NOMO-1 treated with dmso at 0.1 percent for 144 hours (cell line): ENCODE data around the gene ANKDD1A.

ENCODE experiments used
- DNase-seq: peaks from one replicate; lab custom pipeline; 2025; ENCODE audit not compliant: unreplicated experiment; lab: John Stamatoyannopoulos, UW

The ANKDD1A gene

DNA sequence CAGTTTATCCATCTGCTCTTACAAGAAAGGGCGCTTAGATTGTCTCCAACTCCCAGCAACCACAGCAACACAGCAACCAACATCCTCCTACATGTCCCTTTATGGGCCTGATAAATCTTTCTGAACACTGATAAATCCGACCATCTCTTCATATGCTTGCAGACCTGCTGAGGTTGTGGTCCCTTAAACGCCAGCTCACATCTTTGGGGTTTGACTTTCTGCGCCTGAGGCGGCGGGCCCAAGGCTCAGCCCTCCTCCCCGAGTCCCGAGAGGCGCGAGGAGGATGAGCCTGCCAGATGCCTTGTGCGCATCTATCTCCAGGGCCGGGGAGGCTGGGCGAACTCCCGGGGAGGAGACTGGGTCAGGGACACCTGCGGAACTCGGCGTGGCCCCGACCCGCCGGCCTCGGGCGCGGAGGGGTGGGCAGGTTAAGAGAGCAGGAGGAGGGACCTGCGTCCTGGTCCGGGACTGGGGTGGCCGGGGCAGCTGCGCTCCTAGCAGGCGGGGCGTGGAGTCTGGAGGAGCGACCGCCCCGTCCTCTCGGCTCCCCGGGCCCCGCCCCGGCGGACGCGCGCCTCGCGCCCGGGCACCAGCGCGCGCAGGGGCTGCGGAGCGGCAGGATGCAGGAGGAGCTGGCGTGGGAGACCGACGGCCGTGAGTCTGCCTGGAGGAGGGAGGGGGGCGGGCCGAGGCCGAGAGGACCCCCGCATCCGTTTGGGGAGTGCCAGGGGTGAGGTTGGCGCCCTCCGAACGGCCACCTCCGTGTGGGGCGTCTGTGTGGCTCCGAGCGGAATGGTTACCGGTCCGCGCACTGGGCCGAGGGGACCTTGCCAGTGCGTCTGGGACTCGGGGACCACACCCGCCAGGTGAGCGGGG lies at the start of gene ANKDD1A:
ANKDD1A (plus strand) TSS at position 592 of the 876 bp plus-strand sequence; CDS start at position 621, 29 bp downstream.
- no peak for DNase-seq

- no peak for DNase-seq
Measured at GRCh38 chr15:64861960-64862359, 49.7 kb upstream of the ANKDD1A start.

DNA sequence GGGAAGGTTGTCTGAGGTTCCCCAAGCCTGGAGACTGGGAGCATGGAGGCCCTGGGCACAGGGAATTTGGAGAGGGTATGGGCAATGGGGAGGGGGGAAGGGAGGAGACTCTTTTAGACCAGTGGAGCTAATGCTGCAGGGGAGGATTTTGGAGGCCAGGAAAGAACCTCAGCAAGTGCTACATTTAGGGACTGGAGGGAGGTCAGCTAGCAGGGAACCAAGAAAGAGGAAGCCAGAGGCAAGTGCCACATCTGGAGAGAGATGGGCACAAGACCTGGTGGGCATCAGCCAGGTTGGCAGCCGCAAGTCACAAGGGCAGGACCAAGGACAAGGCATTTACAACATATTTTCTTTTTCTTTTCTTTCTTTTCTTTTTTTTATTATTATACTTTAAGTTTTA lies 49.3 kb upstream of the ANKDD1A start:
- DNase-seq, result no peak

GRCh38 chr15:64864068-64864467 lies 47.6 kb upstream of the ANKDD1A start:
- no peak for DNase-seq

GRCh38 chr15:64865126-64865997 lies 46.3 kb upstream of the ANKDD1A start:
- no peak for DNase-seq

- DNase-seq, result no peak
Measured at GRCh38 chr15:64865998-64866520, 45.6 kb upstream of the ANKDD1A start.

- no peak for DNase-seq
Measured at GRCh38 chr15:64869501-64869900, 42.2 kb upstream of the ANKDD1A start.

GRCh38 chr15:64870353-64870752 lies 41.3 kb upstream of the ANKDD1A start:
- DNase-seq, result no peak

DNA sequence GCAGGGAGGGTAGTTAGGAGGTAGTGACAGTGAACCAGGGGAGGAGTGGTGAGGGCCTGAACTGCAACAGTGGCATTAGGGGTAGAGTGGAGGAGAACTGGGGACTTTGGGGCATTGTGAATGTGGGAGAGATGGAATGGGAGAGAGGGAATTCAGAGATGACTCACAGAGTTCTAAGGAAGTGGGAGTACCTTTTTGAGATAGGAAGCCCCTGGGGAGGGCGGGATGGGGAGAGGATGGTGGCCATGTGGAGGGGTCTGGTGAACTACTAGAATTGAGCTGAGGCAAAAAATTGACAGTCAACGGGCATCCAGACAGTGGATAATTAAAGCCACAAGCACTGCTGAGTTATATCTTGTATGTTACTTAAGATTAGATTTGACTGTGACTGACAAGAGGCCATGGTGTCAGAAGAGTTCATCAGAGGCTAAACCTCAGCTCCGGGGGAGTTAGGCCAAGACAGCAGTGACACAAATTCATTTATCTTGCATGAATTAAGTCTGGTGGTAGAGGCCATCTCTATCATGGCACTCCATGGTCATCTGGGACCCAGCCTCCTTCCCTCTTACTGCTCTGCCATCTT lies 36.0 kb upstream of the ANKDD1A start:
- DNase-seq, result no peak

GRCh38 chr15:64877435-64877834 lies 34.3 kb upstream of the ANKDD1A start:
- peak; percentile 79 for DNase-seq

- DNase-seq, result no peak
Measured at GRCh38 chr15:64878705-64879104, 33.0 kb upstream of the ANKDD1A start.

DNA sequence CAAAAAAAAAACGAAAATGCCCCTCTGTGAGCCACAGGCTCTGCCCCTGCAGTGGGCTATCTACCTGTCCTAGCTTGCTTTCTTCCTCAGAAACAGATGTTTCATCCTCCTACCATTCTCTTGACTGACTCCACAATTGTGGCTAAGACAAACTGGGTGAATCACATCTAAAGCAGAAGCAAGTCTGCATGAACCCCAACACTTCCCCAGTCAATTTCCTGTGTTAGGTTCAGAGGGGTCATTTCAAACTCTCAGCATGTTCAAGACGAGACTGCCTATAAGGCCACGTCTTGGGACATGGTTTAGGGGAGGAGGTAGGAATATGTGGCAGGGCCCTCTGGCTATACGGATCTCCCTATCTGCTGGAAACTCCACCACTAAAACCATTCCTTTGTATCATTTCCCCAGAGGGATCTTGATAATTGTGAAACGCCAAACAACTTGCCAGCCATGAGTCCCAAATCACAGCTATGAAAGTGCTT lies 28.6 kb upstream of the ANKDD1A start:
- DNase-seq, result peak; percentile 54

- no peak for DNase-seq
Measured at GRCh38 chr15:64883997-64884511, 27.6 kb upstream of the ANKDD1A start.

- DNase-seq, result no peak
Measured at GRCh38 chr15:64884679-64885078, 27.0 kb upstream of the ANKDD1A start.

DNA sequence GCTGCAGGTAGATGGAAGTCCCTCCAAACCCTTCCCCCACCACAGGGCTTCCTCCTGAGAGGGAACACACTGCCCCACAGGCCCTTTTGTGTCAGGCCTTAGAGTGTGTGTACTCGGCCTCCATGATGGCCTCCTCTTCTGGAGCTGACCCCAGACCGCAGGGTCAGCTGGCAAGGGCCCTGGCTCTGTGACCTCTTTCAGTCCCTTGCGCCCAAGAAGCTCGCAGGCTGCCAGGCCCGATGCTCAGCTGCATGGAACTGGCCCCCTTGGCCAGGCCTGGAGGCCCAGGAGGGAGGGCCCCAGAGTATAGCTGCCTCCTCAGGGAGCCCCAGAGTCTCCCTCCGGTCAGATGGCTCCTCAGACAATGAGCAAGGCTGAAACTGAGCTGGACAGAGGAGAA lies 23.4 kb upstream of the ANKDD1A start:
- no peak for DNase-seq

GRCh38 chr15:64891561-64891960 lies 20.1 kb upstream of the ANKDD1A start:
- DNase-seq, result no peak

DNA sequence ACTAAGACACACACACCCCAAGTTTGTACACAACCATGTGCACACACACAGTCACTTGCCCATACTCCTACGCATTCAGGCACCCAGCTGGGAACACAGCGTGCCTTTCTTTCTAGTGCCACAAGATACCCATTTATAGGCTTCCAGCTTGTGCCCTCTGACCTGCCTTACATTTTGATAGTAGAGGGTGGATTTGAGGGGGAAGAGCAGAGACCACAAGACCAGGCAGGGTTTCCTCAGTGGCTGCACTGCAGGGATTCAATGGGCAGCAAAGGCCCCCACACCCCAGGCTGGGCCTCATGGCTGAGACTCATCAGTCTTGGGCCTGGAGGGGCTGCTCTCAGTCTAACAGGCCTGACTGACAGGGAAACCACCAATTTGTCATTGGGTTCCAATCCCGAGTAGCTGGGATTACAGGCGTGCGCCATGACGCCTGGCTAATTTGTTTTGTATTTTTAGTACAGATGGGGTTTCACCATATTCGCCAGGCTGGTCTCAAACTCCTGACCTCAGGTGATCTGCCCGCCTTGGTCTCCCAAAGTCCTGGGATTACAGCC lies 18.8 kb upstream of the ANKDD1A start:
- DNase-seq, result no peak

GRCh38 chr15:64893481-64894394 lies 18.0 kb upstream of the ANKDD1A start:
- peak; percentile 97 for DNase-seq

GRCh38 chr15:64894395-64895056 lies 17.2 kb upstream of the ANKDD1A start:
- DNase-seq, result peak; percentile 38
